Measurements from ENCODE around the gene UQCC2.

Gene UQCC2

GRCh38 chr6:33704215-33705066, 7.1 kb downstream of the UQCC2 start:
- DNase-seq, result no peak

GRCh38 chr6:33702345-33702977, 9.0 kb downstream of the UQCC2 start:
- DNase-seq, result peak; percentile 12

DNA sequence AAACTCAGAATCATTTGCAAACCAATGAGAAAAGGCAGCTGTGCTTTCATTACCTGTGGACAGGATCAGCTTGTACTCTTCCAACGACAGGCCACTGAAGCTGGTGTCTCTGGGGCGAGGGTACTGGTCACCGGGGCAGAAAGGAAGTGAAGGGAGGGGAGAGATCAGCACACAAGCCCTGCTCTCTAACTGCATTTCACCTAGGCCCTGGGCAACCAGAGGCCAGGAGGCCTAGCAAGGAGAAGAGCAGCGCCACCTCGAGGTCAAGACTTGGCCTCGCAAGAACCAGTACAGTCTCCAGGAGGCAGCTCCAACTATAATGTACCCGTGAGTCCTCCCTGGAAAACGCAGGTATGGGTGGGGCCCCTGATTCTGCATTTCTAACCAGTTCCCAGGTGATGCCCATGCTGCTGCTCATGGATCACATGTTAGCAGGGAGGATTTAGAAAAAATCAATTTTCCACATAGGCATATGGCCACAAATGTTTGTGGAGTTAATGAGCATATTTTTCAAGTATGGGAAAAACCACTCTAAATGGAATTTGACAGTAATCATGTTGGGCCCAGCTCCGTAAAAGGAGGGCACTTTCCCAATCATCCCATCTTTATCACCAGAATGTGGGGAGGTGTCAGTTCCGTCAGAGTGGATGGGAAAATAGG, 11.0 kb downstream of the UQCC2 start:
- peak; percentile 41 for DNase-seq

GRCh38 chr6:33699739-33700138, 11.8 kb downstream of the UQCC2 start:
- no peak for DNase-seq

- DNase-seq, result no peak
Measured at GRCh38 chr6:33699131-33699530, 12.4 kb downstream of the UQCC2 start.

DNA sequence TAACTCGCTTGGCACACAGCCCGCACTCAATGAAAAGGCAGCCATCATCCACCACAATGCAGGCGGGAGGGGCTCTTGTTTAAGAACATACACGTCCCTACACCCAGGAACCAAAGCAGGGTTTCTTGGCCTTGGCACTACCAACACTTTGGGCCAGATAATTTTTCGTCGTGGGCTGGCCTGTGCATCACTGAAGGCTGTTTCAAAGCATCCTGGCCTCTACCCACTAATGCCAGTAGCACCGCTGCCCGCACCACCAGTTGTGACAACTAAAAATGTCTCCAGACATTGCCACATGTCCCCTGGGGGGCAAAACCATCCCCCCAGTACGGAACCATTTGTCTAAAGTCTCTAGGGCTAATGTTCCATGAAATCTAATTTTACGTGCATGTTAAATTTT, 13.0 kb downstream of the UQCC2 start:
- DNase-seq, result no peak

GRCh38 chr6:33697845-33698244, 13.7 kb downstream of the UQCC2 start:
- DNase-seq, result no peak

- DNase-seq, result peak; percentile 97
Measured at GRCh38 chr6:33696548-33697518, 14.7 kb downstream of the UQCC2 start.

GRCh38 chr6:33696076-33696475, 15.4 kb downstream of the UQCC2 start:
- no peak for DNase-seq

- peak; percentile 63 for DNase-seq
Measured at GRCh38 chr6:33695451-33695887, 16.0 kb downstream of the UQCC2 start.

GRCh38 chr6:33694977-33695376, 16.5 kb downstream of the UQCC2 start:
- no peak for DNase-seq

- no peak for DNase-seq
Measured at GRCh38 chr6:33694401-33694931, 17.0 kb downstream of the UQCC2 start.

DNA sequence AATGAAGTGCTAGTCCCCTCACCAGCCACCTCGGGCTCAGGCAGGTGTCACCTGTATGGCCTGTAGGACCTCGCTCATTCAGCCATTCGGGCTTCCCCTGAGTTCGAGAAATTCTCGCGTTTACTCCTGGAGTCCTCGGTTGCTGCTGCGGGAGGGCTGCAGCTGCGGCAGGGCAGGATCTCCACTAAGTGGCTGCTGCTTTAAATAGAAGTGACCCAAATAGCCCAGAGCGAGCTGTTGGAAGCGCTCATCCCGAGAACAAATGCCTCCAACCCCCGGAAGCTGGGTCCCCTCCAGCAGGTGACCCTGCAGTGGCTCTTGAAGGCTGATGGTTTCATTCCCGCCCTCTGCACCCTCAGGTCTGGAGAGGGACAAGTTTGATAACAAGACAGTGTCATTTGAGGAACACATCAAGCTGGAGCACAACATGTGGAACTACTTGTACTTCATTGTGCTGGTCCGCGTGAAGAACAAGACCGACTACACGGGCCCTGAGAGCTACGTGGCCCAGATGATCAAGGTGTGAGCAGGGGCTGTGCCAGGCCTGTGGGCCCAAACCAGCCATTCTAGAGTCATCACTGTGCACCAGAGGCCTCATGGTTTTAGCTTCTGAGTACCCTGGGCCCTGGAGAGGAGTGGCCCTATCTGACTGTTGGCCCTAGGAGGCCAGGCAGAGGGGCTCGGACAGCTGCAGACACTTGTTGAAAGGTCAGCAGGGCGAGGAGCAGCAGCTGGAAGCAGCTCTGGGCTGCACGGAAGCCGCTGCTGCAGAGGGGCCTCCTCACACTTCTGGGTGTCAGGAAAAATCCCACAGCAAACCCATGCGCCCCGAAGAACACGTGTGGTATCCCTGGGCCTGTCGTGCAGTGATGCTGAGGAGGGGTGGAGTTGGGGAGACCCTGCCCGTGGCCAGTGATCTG, 18.1 kb downstream of the UQCC2 start:
- DNase-seq, result no peak

GRCh38 chr6:33692760-33693158, 18.7 kb downstream of the UQCC2 start:
- DNase-seq, result no peak

DNA sequence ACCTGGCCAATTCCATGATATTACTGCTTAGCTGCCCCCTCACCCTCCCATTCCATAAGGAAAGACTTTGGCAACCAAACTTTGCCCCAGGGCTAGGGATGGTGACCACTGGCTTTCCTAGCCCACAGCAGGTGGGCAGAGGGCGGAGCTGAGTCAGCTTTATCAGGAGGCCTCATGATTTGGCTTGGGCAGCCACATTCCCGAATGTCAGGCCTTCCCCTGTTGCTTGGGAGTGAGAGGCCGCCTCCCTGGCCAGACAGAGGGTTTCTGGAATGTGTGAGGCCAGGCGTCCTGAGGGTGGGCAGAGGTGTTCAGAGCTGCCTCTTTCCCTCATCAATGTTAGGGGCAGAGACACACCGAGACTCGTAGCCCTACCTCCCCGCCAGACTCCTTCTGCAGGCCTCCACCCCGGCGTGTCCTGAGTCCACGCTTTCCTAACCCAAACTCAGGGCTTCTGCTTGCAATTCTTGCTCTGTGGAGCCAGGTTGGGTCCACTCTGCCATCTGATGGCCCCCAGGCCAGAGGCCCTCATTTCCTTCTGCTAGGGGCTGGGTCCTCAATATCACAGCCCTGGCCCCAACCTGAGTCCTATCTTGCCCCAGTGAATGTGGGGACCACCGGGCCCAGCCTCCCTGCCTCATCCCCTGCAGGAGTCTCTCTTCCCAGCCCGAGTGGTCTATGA, 19.3 kb downstream of the UQCC2 start:
- DNase-seq, result no peak

DNA sequence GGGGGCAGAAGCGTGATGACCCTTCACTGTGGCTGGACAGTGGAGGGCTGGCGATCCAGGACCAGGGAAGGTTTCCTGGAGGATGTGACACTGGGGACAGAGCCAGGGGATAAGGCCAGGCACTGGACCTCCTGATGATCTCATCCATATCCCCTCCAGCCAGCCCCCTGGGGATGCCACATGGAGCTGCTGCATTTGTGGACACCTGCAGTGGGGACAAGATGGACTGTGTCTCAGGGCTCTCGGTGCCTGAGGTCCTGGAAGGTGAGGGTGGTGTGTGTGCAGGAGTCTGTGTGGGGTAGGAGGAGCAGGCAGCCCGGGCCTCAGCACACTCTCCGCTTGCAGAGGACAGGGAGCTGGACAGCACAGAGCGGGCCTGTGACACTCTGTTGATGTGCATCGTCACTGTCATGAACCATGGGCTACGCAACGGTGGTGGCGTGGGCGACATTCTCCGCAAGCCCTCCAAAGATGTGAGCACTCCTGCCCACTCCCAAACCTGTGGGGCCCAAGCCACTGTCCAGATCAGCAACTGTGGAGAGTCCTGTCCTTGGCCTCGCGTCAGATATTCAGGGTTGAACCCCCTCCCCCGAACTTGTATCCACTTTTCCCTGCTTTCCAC, 19.9 kb downstream of the UQCC2 start:
- DNase-seq, result no peak

- no peak for DNase-seq
Measured at GRCh38 chr6:33690766-33691165, 20.7 kb downstream of the UQCC2 start.

GRCh38 chr6:33689879-33690278, 21.6 kb downstream of the UQCC2 start:
- no peak for DNase-seq

DNA sequence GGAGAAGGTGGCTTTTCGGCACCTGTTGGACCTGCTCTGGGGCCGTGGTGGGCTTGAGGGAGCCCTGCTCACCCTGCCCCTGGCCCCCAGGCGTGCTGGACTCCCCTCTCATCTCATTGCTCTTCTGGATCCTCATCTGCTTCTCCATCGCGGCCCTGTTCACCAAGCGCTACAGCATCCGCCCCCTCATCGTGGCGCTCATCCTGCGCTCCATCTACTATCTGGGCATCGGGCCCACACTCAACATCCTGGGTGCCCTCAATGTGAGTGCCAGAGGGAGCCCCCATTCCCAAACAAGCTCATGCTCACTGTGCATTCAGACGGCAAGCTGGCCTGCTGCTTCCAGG, 22.4 kb downstream of the UQCC2 start:
- no peak for DNase-seq

GRCh38 chr6:33688451-33689147, 22.9 kb downstream of the UQCC2 start:
- DNase-seq, result no peak
